ENCODE results near the gene HERC5.

Gene HERC5

DNA sequence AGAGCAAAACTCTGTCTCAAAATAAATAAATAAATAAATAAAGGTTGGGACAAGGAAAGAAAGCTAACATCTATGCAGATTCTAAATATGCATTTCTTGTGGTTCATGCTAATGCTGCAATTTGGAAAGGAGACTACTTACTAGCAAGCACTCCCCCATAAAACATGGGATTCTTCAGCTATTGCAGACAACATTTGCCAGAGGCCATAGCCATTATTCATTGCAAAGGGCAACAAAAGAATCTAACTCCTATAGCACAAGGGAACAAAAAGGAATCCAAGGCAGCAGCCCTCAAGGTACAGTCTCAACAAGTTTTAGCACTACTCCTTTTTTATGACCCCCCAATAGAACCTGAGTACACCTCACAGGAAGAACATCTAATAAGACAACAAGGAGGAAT, 8.0 kb upstream of the HERC5 start:
- DNase-seq = no peak

- no peak for DNase-seq
Measured at GRCh38 chr4:88449290-88449689, 7.6 kb upstream of the HERC5 start.

GRCh38 chr4:88451205-88451604, 5.7 kb upstream of the HERC5 start:
- DNase-seq = no peak

DNA sequence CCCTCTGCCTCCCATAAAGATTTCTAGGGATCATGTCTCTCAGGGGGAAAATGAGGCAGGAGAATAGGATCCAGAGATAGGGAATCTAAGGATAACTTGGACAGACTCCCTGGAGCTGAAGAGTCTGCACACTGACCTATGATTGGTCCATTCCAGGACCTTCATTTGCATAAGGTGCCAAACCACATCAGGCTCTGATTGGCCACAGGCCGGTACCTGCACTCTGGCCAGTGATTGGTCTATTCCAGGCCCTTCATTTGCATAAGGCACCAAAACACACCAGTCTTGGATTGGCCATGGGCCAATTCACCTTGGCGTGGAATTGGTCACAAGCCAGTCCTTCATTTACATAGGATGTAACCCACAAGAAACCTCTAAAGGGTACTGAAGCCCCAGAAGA, 4.0 kb upstream of the HERC5 start:
- no peak for DNase-seq

DNA sequence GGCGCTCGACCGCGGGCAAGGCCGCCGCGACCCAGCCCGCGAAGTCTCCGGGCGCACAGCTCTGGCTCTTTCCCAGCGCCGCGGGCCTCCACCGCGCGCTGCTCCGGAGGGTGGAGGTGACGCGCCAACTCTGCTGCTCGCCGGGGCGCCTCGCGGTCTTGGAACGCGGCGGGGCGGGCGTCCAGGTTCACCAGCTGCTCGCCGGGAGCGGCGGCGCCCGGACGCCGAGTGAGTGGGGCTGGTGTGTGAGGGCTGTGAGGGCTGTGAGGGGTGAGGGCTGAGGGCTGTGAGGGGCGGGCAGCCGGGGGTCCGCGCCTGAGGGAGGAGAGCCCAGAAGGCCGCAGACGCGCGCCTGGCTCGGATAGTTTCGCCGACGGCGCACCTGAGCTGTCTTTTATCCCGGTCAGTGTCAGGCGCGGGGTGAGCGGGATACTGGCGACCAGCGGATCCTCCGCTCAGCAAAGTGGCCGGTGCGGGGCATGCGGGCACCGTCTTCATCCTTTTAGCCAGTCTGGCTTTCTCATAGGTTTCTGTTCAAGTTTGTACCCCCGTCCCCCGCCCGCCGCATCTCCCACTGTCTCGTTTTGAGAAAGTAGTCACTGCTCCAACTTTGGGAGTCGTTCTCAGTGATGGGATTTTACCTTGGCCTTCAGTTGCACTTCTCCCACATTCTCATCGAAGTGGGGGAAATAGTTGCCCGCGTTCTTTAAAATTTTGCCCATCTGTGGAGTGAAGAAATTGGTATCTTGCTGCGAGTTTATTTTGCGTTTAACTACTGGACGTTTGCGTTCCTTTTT, 586 bp downstream of the HERC5 start:
- DNase-seq = no peak

- DNase-seq = no peak
Measured at GRCh38 chr4:88458104-88458740, 1.3 kb downstream of the HERC5 start.

GRCh38 chr4:88465653-88466192, 8.8 kb downstream of the HERC5 start:
- no peak for DNase-seq

DNA sequence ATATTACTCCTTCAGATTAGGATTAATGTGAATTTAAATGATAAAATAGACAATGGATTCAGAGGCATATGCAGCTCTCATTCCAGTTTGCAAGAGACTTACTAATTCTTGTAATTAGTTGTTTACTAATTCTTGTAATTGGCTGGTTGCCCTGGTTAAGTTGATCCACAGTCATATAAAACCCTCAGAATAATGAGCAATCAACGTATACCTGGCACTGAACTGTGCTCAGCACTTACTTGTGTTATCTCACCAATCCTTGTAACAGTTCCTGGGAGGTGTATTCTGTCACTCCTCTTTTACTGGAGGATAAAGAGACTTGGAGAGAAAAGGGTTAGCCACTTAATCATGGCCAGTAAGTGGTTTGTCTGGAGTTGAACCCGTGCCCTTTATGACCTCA, 10.5 kb downstream of the HERC5 start:
- no peak for DNase-seq

DNA sequence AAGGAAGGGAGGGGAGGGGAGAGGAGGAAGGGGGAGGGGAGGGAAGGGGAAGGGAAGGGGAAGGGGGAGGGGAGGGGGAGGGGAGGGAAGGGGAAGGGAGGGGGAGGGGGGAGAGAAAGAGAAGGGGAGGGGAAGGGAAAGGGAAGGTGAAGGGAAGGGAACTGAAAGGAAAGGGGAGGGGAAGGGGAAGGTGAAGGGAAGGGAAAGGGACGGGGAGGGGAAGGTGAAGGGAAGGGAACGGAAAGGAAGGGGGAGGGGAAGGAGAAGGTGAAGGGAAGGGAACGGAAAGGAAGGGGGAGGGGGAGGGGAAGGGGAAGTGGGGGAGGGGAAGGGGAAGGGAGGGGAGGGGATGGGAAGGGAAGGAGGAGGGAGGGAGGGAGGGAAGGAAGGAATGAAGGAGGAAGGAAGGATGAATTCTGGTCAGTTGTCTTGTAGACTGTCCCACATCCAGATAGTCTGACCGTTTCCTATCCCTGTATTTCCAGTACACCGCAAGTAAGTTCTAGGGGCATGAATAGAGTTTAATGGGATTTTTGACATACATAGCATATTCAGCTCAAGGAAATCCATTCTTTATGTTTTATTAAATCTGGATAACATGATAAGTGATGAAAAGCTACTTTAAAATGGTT, 20.4 kb downstream of the HERC5 start:
- DNase-seq = no peak

DNA sequence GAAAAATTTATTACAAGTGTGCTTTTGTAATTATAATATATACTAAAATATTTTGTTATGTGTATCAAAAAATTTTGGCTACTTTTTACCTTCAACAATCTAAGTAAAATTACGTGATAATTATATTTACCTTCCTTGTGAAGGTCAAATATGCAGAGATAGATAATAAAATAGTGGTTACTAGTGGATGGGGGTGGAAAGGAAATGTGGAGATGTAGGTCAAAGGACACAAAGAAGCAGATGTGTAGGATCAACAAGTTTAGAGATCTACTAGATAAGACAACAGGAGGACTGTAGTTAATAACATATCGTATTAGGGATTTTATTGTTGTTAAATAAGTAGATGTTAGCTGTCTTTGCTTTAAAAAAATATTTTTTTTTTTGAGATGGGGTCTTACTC, 21.3 kb downstream of the HERC5 start:
- no peak for DNase-seq

- DNase-seq = no peak
Measured at GRCh38 chr4:88481537-88481936, 24.6 kb downstream of the HERC5 start.

DNA sequence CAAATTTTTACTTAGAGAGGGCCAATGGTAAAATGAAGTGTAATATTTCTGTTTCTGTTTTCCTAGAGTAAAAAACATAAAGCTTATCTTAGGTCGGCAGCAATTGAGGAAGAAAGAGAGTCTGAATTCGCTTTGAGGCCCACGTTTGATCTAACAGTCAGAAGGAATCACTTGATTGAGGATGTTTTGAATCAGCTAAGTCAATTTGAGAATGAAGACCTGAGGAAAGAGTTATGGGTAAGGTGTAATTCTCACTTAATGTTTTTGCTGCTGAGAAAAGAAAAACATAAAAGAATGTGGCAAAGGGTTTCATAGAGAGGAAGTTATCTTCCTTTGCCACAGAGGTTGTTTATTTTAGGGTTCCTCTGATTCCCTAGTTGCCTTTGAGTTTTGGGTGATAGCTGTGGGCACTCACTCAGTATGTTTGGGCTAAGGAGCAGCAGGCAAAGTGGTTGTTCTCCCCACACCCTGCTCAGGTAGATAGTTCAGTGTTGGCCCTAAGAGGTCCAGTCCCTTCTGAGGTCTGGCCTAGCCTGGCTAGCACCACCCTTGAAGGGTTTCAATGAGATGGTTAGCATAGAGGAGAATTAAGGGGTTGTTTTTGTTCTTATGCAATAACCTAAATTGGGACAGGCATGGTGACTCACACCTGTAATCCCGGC, 32.3 kb downstream of the HERC5 start:
- no peak for DNase-seq

GRCh38 chr4:88497859-88498409, 41.0 kb downstream of the HERC5 start:
- no peak for DNase-seq

- no peak for DNase-seq
Measured at GRCh38 chr4:88503344-88503743, 46.4 kb downstream of the HERC5 start.

DNA sequence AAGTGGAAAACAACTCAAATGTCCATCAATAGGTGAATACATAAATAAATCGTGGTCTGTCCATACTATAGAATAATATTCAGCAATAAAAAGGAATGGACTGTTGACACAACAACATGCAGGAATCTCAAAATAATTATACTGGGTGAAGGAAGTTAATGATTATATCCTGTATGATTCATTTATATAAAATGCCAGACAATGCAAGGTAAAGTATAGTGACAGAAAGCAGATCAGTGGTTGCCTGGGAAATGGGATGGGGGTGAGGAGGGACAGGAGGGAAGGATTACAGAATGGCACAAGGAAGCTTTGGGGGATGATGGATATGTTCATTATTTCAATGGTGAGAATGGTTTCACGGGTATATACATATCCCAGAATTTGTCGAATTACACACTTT, 54.3 kb downstream of the HERC5 start:
- DNase-seq = no peak

- DNase-seq = no peak
Measured at GRCh38 chr4:88514557-88515511, 57.9 kb downstream of the HERC5 start.

- no peak for DNase-seq
Measured at GRCh38 chr4:88516746-88517145, 59.8 kb downstream of the HERC5 start.

- no peak for DNase-seq
Measured at GRCh38 chr4:88517825-88518224, 60.9 kb downstream of the HERC5 start.

DNA sequence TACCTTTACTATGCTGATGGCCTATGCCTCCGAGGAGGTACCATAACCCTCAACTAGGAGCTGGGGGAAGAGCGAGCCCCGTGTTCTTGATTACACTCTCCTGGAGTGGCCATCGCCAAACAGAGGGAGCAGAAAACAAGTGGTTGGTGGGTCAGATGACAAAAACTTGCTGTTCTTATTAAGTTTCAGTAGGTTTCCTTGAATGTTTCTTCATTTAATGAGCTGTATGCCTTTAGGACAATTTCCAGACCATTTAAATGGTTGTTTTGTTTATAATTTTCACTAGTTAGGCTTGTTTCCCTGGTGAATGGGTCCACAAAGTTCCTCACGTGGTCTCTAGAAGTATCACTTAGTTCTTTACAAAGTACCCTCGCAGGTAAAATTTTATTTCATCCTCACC, 62.0 kb downstream of the HERC5 start:
- no peak for DNase-seq

DNA sequence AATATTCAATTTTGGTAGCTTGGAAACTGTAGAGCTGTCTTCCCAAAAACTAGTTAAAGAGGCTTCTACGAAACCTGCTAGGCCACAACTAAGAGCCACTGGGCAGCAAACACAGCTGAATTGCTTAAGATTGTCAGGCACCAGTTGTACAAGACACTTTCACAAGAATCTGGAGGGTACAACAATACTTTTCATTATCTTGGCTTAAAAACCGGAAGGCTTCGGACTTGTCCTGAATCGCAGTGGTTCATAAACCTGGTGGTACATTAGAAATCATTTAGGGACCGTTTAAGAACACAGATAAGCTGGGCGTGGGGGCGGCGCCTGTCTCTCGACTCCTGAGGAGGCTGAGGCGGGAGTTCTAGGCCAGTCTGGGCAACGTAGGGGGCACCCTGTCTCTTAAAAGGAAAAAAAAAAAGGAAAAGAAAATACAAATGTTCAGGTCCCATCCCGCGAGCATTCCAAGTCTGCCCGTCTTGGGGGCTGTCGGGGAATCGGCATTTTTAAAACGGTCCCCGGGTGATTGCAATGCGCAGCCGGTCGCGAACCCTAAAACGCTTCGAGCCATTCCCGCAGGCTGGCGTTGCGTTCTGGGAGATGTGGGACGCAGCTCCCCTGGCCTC, 65.9 kb downstream of the HERC5 start:
- no peak for DNase-seq
